Upper lobe of left lung (tissue), 6 donors: ENCODE data around the gene MAP3K9. TPM values are rescaled to one million over a fixed set of nuclear protein-coding genes. Genes with fewer than 3 reads are reported as not detected.

Experiments
- ATAC-seq, 2 donors: fragments of 200-7000 bp; cut with Tn5 transposase; one replicate each; pipeline ENCODE4 v1.9.1; 2022; ENCODE audit warnings: mild to moderate bottlenecking in 2 of 2, moderate library complexity in 2 of 2; ENCODE audit not compliant: low FRiP score in 2 of 2
- DNase-seq, 2 donors: peaks; one replicate each; pipeline ENCODE4 v3.0.0-alpha.2; 2019 to 2020
- H3K27ac ChIP-seq, 4 donors: fragments of 200-600 bp; sonication (generic); one replicate each; pipeline ENCODE4 v1.5.1; 2016 to 2019
- H3K27me3 ChIP-seq, 4 donors: fragments of 200-600 bp; sonication (generic); one replicate each; pipeline ENCODE4 v1.5.1; 2017 to 2019
- H3K36me3 ChIP-seq, 4 donors: fragments of 200-600 bp; sonication (generic); one replicate each; pipeline ENCODE4 v1.5.1; 2016 to 2019
- H3K4me1 ChIP-seq, 4 donors: fragments of 200-600 bp; sonication (generic); one replicate each; pipeline ENCODE4 v1.5.1; 2018 to 2019
- H3K4me3 ChIP-seq, 4 donors: fragments of 200-600 bp; sonication (generic); one replicate each; pipeline ENCODE4 v1.5.1; 2017 to 2019; ENCODE audit warnings: mild to moderate bottlenecking in 2 of 4, moderate library complexity in 1 of 4
- H3K9me3 ChIP-seq, 4 donors: fragments of 200-600 bp; sonication (generic); one replicate each; pipeline ENCODE4 v1.5.1; 2018 to 2019
- CTCF ChIP-seq, 6 experiments: fragments of 450-650 bp in 4 of 6; fragments of 200-600 bp in 2 of 6; sonication (generic) in 2 of 6; IDR thresholded peaks; one replicate each; pipeline ENCODE4 v1.5.1; 2016 to 2019; ENCODE audit warnings: antibody characterized with exemption in 6 of 6
- EP300 ChIP-seq, 4 donors: sonication (generic); formaldehyde crosslinking; IDR thresholded peaks; one replicate each; pipeline ENCODE4 v1.5.1; 2017; ENCODE audit warnings: antibody characterized with exemption in 4 of 4, control low read depth in 2 of 4
- POLR2A ChIP-seq, 4 donors: fragments of 450-650 bp; IDR thresholded peaks; one replicate each; pipeline ENCODE4 v1.5.1; 2016 to 2017; ENCODE audit warnings: antibody characterized with exemption in 4 of 4, mild to moderate bottlenecking in 2 of 4
- POLR2AphosphoS5 ChIP-seq, 2 donors: sonication (generic); formaldehyde crosslinking; IDR thresholded peaks; one replicate each; pipeline ENCODE4 v1.5.1; 2017; ENCODE audit warnings: antibody characterized with exemption in 2 of 2
- WGBS, 2 donors: methylation state at CpG; one replicate each; pipeline ENCODE4 v1.1.5; 2017 to 2018; 5-methylcytosine and 5-hydroxymethylcytosine counted together
- total RNA-seq, 6 donors: library from RNA; depleted of rRNA in 4 of 6; stranded (reverse); fragments of >200 nt in 4 of 6; gene quantifications; one replicate each; pipeline versions ENCODE4 v1.1.0 to v1.2.1, GENCODE V29; 2016 to 2021
- donor health status: DM: no; HTN: no; CAD: no; lungs with moderate emphysema.
- donor health status: DM: no; HTN: yes; CAD: no; lungs with severe emphysema.

MAP3K9 gene
- total RNA-seq, 6 donors from 2014 or later: 7.6 to 14.5 (median 11.2) TPM

- no peaks in the 10 kb centered on the region for H3K27me3 ChIP-seq
- H3K9me3 ChIP-seq: no peaks in the 10 kb centered on the region
- no peak overlapping the region for H3K4me3 ChIP-seq
- DNase-seq (no peak), ATAC-seq (no peak)
- peaks cover 0 to under 1% (median under 1%) of the 10 kb centered on the region in 4 donors for H3K4me1 ChIP-seq
- 77 to 95% methylated on average over 3 of the region's 3 CpGs for WGBS, 2 donors
- H3K36me3 ChIP-seq: no peaks in the 10 kb centered on the region
- H3K27ac ChIP-seq: no peak overlapping the region
- no peak for TF ChIP-seq CTCF (IDR thresholded peaks at IDR 0.05)
- TF ChIP-seq POLR2AphosphoS5 (IDR thresholded peaks at IDR 0.05): no peak
- no peak for TF ChIP-seq EP300 (IDR thresholded peaks at IDR 0.05)
- TF ChIP-seq POLR2A (IDR thresholded peaks at IDR 0.05): no peak
Measured at GRCh38 chr14:70828188-70828587, 18.9 kb upstream of the MAP3K9 start.

DNA sequence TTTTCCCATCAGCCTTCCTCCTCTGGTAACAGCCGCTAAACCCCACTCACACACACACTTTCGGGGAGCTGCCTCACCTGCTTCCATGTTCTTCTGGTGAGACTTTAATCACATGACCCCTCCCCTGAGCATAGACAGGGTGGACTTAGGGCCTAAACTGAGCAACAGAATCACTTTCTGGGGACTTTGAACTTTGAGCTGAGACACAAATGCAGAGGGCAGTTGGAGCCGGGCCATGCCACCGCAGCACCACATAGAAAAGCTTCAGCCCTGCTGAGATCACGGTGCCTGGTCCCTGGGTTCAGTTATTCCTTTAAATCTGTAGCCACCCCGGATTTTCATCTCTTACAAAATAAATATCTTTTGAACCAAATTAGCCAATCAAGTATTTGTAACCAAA, 18.4 kb upstream of the MAP3K9 start:
- TF ChIP-seq CTCF (IDR thresholded peaks at IDR 0.05): no peak
- peaks cover 3 to 5% (median 4%) of the 10 kb centered on the region in 4 donors for H3K4me1 ChIP-seq
- H3K27me3 ChIP-seq: no peaks in the 10 kb centered on the region
- DNase-seq: no peak
- H3K27ac ChIP-seq: no peak overlapping the region
- H3K36me3 ChIP-seq: no peaks in the 10 kb centered on the region
- H3K4me3 ChIP-seq: no peak overlapping the region
- no peak for ATAC-seq
- WGBS, 2 donors: 85 to 94% methylated on average over 6 of the region's 6 CpGs
- no peaks in the 10 kb centered on the region for H3K9me3 ChIP-seq

- Histone ChIP-seq H3K4me1 (peaks cover 6 to 9% (median 7%) of the 10 kb centered on the region in 4 donors), H3K27ac (no peak overlapping the region)
Measured at GRCh38 chr14:70827347-70827746, 18.0 kb upstream of the MAP3K9 start.

DNA sequence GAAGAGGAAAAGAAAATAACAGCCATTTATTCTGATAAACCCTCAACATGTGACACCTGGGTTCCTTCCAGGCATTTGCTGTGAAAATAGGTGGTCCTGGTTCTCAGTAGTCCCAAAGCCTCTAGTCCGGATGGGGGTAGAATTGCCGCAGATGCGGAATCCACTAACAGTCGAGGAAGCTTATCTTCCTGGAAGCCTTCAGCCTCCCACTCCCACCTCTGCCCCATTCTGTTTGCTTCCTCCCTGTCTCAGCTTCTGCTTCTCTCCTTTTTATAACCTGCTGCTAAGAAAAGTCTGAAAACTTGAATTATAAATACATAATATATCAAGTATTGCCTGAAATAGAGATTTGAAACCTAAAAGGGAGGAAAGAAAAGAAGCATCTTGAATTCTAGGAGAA, 14.0 kb upstream of the MAP3K9 start:
- no peak for DNase-seq
- WGBS, 2 donors: 57 to 68% methylated on average over 4 of the region's 4 CpGs
- ATAC-seq: no peak
- no peak overlapping the region for H3K4me3 ChIP-seq
- H3K27me3 ChIP-seq: no peaks in the 10 kb centered on the region
- H3K4me1 ChIP-seq: peaks cover 8 to 17% (median 13%) of the 10 kb centered on the region in 4 donors
- TF ChIP-seq POLR2A (IDR thresholded peaks at IDR 0.05): no peak
- no peak for TF ChIP-seq EP300 (IDR thresholded peaks at IDR 0.05)
- no peak for TF ChIP-seq POLR2AphosphoS5 (IDR thresholded peaks at IDR 0.05)
- TF ChIP-seq CTCF (IDR thresholded peaks at IDR 0.05): no peak
- no peaks in the 10 kb centered on the region for H3K36me3 ChIP-seq
- no peak overlapping the region for H3K27ac ChIP-seq
- H3K9me3 ChIP-seq: no peaks in the 10 kb centered on the region

More at GRCh38 chr14:70827347-70827746, 18.0 kb upstream of the MAP3K9 start:
- DNase-seq: no peak
- no peaks in the 10 kb centered on the region for H3K9me3 ChIP-seq
- H3K27me3 ChIP-seq: no peaks in the 10 kb centered on the region
- H3K36me3 ChIP-seq: no peaks in the 10 kb centered on the region
- H3K4me3 ChIP-seq: no peak overlapping the region
- no peak for ATAC-seq
- TF ChIP-seq CTCF (IDR thresholded peaks at IDR 0.05) (no peak), EP300 (IDR thresholded peaks at IDR 0.05) (no peak), POLR2AphosphoS5 (IDR thresholded peaks at IDR 0.05) (no peak), POLR2A (IDR thresholded peaks at IDR 0.05) (no peak)

- peaks cover 8 to 21% (median 13%) of the 10 kb centered on the region in 4 donors for H3K4me1 ChIP-seq
- H3K27ac ChIP-seq: peak overlapping the region in 2 of 4 donors; percentile 21 to 63
- DNase-seq: peak; percentile 40 to 87
- H3K9me3 ChIP-seq: no peaks in the 10 kb centered on the region
- H3K27me3 ChIP-seq: no peaks in the 10 kb centered on the region
- H3K36me3 ChIP-seq: no peaks in the 10 kb centered on the region
- no peak for TF ChIP-seq CTCF (IDR thresholded peaks at IDR 0.05)
- H3K4me3 ChIP-seq: peak overlapping the region; percentile 43 to 77 (median 68)
- WGBS, 2 donors: 10 to 19% methylated on average over 13 to 19 of the region's 26 CpGs
- ATAC-seq: peak in 1 of 2 donors; percentile 60
Measured at GRCh38 chr14:70822530-70823185, 13.3 kb upstream of the MAP3K9 start.
